ENCODE results near the gene TPM1.

Gene TPM1

GRCh38 chr15:63044077-63044644, 1.6 kb downstream of the TPM1 start:
- DNase-seq (ENCODE audit: low read depth) = no peak
- Histone ChIP-seq H3K9me3 (ENCODE audit: control insufficient read depth, low read length) (no peaks in the 10 kb centered on the region), H3K9ac (ENCODE audit: low read length) (peak overlapping the region; percentile 84), H3K4me3 (ENCODE audit: low read length) (peak overlapping the region; percentile 81), H3K4me1 (ENCODE audit: control insufficient read depth, insufficient read depth, low read length) (peaks cover 28% of the 10 kb centered on the region), H3K27me3 (replicated peaks; ENCODE audit: control insufficient read depth, insufficient read depth, low read length) (no peaks in the 10 kb centered on the region), H3K36me3 (ENCODE audit: control insufficient read depth, insufficient read depth, low read length, severe bottlenecking) (no peaks in the 10 kb centered on the region)

- H3K27me3 ChIP-seq (replicated peaks; ENCODE audit: control insufficient read depth, insufficient read depth, low read length) = no peaks in the 10 kb centered on the region
- H3K36me3 ChIP-seq (ENCODE audit: control insufficient read depth, insufficient read depth, low read length, severe bottlenecking) = no peaks in the 10 kb centered on the region
- peaks cover 34% of the 10 kb centered on the region for H3K4me1 ChIP-seq (ENCODE audit: control insufficient read depth, insufficient read depth, low read length)
- H3K4me3 ChIP-seq (ENCODE audit: low read length) = peak overlapping the region; percentile 81
- DNase-seq (ENCODE audit: low read depth) = peak; percentile 40
- H3K9ac ChIP-seq (ENCODE audit: low read length) = peak overlapping the region; percentile 94
- H3K9me3 ChIP-seq (ENCODE audit: control insufficient read depth, low read length) = no peaks in the 10 kb centered on the region
These were observed 2.3 kb downstream of the TPM1 start for GRCh38 chr15:63044645-63045464.

GRCh38 chr15:63045465-63045840, 2.9 kb downstream of the TPM1 start:
- no peaks in the 10 kb centered on the region for H3K36me3 ChIP-seq (ENCODE audit: control insufficient read depth, insufficient read depth, low read length, severe bottlenecking)
- H3K27me3 ChIP-seq (replicated peaks; ENCODE audit: control insufficient read depth, insufficient read depth, low read length) = no peaks in the 10 kb centered on the region
- H3K9me3 ChIP-seq (ENCODE audit: control insufficient read depth, low read length) = no peaks in the 10 kb centered on the region
- peak overlapping the region; percentile 81 for H3K4me3 ChIP-seq (ENCODE audit: low read length)
- H3K4me1 ChIP-seq (ENCODE audit: control insufficient read depth, insufficient read depth, low read length) = peaks cover 40% of the 10 kb centered on the region
- H3K9ac ChIP-seq (ENCODE audit: low read length) = peak overlapping the region; percentile 94
- DNase-seq (ENCODE audit: low read depth) = peak; percentile 51

- H3K4me3 ChIP-seq (ENCODE audit: low read length) = peak overlapping the region; percentile 81
- H3K36me3 ChIP-seq (ENCODE audit: control insufficient read depth, insufficient read depth, low read length, severe bottlenecking) = no peaks in the 10 kb centered on the region
- H3K4me1 ChIP-seq (ENCODE audit: control insufficient read depth, insufficient read depth, low read length) = peaks cover 45% of the 10 kb centered on the region
These were observed 3.3 kb downstream of the TPM1 start for GRCh38 chr15:63045879-63046278.

GRCh38 chr15:63046917-63047760, 4.6 kb downstream of the TPM1 start:
- Histone ChIP-seq H3K27me3 (replicated peaks; ENCODE audit: control insufficient read depth, insufficient read depth, low read length) (no peaks in the 10 kb centered on the region), H3K4me3 (ENCODE audit: low read length) (peak overlapping the region; percentile 91), H3K36me3 (ENCODE audit: control insufficient read depth, insufficient read depth, low read length, severe bottlenecking) (no peaks in the 10 kb centered on the region), H3K4me1 (ENCODE audit: control insufficient read depth, insufficient read depth, low read length) (peaks cover 57% of the 10 kb centered on the region), H3K9me3 (ENCODE audit: control insufficient read depth, low read length) (no peaks in the 10 kb centered on the region), H3K9ac (ENCODE audit: low read length) (peak overlapping the region; percentile 94)
- DNase-seq (ENCODE audit: low read depth) = peak; percentile 41

More at GRCh38 chr15:63045879-63046278, 3.3 kb downstream of the TPM1 start:
- Histone ChIP-seq H3K9ac (ENCODE audit: low read length) (peak overlapping the region; percentile 94), H3K9me3 (ENCODE audit: control insufficient read depth, low read length) (no peaks in the 10 kb centered on the region), H3K27me3 (replicated peaks; ENCODE audit: control insufficient read depth, insufficient read depth, low read length) (no peaks in the 10 kb centered on the region)
- DNase-seq (ENCODE audit: low read depth) = no peak

GRCh38 chr15:63047792-63048114, 5.2 kb downstream of the TPM1 start:
- no peak for DNase-seq (ENCODE audit: low read depth)
- peak overlapping the region; percentile 91 for H3K4me3 ChIP-seq (ENCODE audit: low read length)
- H3K36me3 ChIP-seq (ENCODE audit: control insufficient read depth, insufficient read depth, low read length, severe bottlenecking) = no peaks in the 10 kb centered on the region
- H3K4me1 ChIP-seq (ENCODE audit: control insufficient read depth, insufficient read depth, low read length) = peaks cover 63% of the 10 kb centered on the region
- H3K9me3 ChIP-seq (ENCODE audit: control insufficient read depth, low read length) = no peaks in the 10 kb centered on the region
- no peaks in the 10 kb centered on the region for H3K27me3 ChIP-seq (replicated peaks; ENCODE audit: control insufficient read depth, insufficient read depth, low read length)
- H3K9ac ChIP-seq (ENCODE audit: low read length) = peak overlapping the region; percentile 94

GRCh38 chr15:63048115-63048775, 5.7 kb downstream of the TPM1 start:
- H3K4me3 ChIP-seq (ENCODE audit: low read length) = peak overlapping the region; percentile 91
- H3K9me3 ChIP-seq (ENCODE audit: control insufficient read depth, low read length) = no peaks in the 10 kb centered on the region
- H3K9ac ChIP-seq (ENCODE audit: low read length) = peak overlapping the region; percentile 94
- DNase-seq (ENCODE audit: low read depth) = peak; percentile 96
- H3K36me3 ChIP-seq (ENCODE audit: control insufficient read depth, insufficient read depth, low read length, severe bottlenecking) = no peaks in the 10 kb centered on the region
- H3K4me1 ChIP-seq (ENCODE audit: control insufficient read depth, insufficient read depth, low read length) = peaks cover 68% of the 10 kb centered on the region
- no peaks in the 10 kb centered on the region for H3K27me3 ChIP-seq (replicated peaks; ENCODE audit: control insufficient read depth, insufficient read depth, low read length)

- peak; percentile 59 for DNase-seq (ENCODE audit: low read depth)
- Histone ChIP-seq H3K9me3 (ENCODE audit: control insufficient read depth, low read length) (no peaks in the 10 kb centered on the region), H3K4me3 (ENCODE audit: low read length) (peak overlapping the region; percentile 91), H3K4me1 (ENCODE audit: control insufficient read depth, insufficient read depth, low read length) (peaks cover 75% of the 10 kb centered on the region), H3K27me3 (replicated peaks; ENCODE audit: control insufficient read depth, insufficient read depth, low read length) (no peaks in the 10 kb centered on the region), H3K36me3 (ENCODE audit: control insufficient read depth, insufficient read depth, low read length, severe bottlenecking) (no peaks in the 10 kb centered on the region), H3K9ac (ENCODE audit: low read length) (peak overlapping the region; percentile 94)
These were observed 6.5 kb downstream of the TPM1 start for GRCh38 chr15:63048776-63049665.

- no peaks in the 10 kb centered on the region for H3K9me3 ChIP-seq (ENCODE audit: control insufficient read depth, low read length)
- peak overlapping the region; percentile 94 for H3K9ac ChIP-seq (ENCODE audit: low read length)
- no peaks in the 10 kb centered on the region for H3K36me3 ChIP-seq (ENCODE audit: control insufficient read depth, insufficient read depth, low read length, severe bottlenecking)
- no peak for DNase-seq (ENCODE audit: low read depth)
- peaks cover 82% of the 10 kb centered on the region for H3K4me1 ChIP-seq (ENCODE audit: control insufficient read depth, insufficient read depth, low read length)
- peak overlapping the region; percentile 91 for H3K4me3 ChIP-seq (ENCODE audit: low read length)
- H3K27me3 ChIP-seq (replicated peaks; ENCODE audit: control insufficient read depth, insufficient read depth, low read length) = no peaks in the 10 kb centered on the region
These were observed 7.3 kb downstream of the TPM1 start for GRCh38 chr15:63049783-63050371.

- Histone ChIP-seq H3K4me3 (ENCODE audit: low read length) (peak overlapping the region; percentile 91), H3K27me3 (replicated peaks; ENCODE audit: control insufficient read depth, insufficient read depth, low read length) (no peaks in the 10 kb centered on the region), H3K4me1 (ENCODE audit: control insufficient read depth, insufficient read depth, low read length) (peaks cover 78% of the 10 kb centered on the region), H3K9ac (ENCODE audit: low read length) (peak overlapping the region; percentile 94), H3K36me3 (ENCODE audit: control insufficient read depth, insufficient read depth, low read length, severe bottlenecking) (no peaks in the 10 kb centered on the region), H3K9me3 (ENCODE audit: control insufficient read depth, low read length) (no peaks in the 10 kb centered on the region)
- no peak for DNase-seq (ENCODE audit: low read depth)
These were observed 8.2 kb downstream of the TPM1 start for GRCh38 chr15:63050731-63051155.
